CD4-positive, alpha-beta T cell treated with Interleukin-21 for 1 hour (primary cell): ENCODE data around the gene MIDN.

Source experiments
- DNase-seq: peaks from one replicate; pipeline ENCODE4 v3.0.0-alpha.2; 2020

The MIDN gene

GRCh38 chr19:1233115-1233667 lies 15.2 kb upstream of the MIDN start:
- no peak for DNase-seq

DNA sequence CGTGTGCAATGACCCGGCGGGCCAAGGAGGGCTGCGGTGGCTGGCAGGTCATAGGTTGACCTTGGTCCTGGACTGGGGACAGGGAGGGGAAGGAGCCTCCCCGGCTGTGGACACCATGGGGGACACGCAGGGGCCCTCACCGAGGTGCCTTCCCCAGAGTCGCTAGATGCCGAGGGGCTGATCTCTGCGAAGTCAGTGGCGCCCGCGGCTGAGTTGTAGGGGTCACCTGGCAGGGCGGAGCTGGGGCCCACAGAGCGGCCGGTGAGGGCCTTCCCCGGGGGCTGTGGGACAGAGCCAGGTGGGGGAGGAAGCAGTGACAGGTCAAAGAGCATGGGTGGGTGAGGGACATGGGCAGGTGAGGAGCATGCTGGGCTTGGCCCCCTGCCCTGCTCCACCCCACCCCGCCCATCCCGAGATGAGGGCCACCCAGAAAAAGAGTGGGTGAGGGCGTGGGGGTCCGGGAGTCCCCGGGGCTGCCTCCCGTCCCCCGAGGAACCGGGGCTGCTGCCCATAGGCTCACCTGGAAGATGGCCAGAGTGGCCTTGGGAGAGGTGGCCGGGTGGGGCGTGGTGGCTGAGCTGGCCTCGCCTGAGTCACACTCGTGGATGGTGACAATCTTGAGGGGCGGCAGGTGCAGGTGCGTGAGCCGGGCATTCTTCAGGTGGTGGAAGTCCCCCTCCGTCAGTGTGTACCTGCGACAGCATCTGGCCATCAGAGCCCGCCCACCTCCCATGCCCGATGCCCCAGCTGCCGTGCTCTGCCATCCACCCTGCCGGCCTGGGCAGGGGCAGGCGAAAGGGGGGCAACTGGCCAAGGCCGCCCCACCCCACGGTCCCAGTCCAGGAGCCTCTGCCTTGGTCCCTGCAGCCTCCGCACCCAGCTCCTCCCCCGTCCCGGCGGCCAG lies 14.1 kb upstream of the MIDN start:
- no peak for DNase-seq

- no peak for DNase-seq
Measured at GRCh38 chr19:1234955-1235380, 13.4 kb upstream of the MIDN start.

DNA sequence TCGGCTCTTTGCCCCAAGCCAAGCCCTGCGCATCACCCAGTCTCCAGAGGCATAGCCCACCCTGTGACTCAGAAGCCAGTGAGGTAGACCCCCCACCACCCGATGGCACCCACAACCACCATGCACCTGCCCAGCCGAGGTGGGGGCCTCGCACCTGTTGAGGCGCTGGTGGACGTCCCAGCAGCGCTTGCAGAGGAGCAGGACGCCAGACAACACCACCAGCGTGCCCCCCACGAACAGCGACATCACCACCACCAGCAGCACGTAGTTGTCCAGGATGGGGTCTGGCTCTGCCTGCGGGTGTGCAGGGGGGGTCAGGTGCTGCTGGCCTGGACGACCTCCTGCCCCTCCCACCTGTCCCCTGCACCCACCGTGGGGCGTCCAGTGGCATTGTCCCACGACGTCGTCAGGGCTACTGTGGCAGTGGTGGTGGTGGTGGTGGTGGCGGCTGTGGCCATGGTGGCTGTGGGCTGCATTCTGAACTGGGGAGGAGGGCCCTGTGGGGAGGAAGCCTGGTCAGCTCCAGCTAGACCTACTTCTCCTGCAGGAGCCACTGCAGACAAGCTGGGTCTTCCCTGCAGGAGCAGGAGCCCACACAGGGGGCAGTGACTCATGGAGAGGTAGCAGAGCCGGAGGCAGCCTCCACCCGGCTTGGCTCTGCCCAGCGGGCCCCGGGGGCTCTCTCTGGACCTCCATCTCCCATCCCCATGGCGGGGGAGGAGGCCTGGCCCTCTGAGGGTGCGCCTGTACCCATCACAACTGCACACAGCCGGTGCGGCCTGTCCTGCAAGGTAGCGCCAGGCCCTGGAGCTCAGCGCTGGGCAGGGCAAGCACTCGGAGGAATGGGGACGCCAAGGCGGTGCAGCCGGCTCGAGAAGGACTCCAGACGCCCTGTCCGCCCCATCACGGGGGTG lies 12.5 kb upstream of the MIDN start:
- DNase-seq: no peak

DNA sequence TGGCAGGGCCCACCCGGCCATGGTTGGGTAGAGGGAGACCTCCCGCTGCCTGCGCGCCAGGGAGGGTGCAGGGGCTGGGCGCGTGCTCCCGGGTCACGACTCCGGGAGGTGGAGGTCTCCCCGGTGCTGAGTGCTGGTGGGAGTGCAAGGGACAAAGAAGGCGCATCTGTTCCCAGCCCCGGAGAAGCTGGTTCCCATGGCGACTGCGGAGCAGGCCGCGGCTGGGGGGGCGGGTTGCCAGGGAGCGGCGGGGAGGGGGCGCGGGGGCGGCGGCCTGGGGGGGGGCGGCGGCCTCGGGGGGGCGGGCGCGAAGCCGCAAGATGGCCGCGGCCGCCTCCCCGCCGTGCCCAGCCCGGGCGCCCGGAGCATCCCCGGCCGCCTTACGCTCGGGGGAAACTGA lies 11.8 kb upstream of the MIDN start:
- no peak for DNase-seq

DNA sequence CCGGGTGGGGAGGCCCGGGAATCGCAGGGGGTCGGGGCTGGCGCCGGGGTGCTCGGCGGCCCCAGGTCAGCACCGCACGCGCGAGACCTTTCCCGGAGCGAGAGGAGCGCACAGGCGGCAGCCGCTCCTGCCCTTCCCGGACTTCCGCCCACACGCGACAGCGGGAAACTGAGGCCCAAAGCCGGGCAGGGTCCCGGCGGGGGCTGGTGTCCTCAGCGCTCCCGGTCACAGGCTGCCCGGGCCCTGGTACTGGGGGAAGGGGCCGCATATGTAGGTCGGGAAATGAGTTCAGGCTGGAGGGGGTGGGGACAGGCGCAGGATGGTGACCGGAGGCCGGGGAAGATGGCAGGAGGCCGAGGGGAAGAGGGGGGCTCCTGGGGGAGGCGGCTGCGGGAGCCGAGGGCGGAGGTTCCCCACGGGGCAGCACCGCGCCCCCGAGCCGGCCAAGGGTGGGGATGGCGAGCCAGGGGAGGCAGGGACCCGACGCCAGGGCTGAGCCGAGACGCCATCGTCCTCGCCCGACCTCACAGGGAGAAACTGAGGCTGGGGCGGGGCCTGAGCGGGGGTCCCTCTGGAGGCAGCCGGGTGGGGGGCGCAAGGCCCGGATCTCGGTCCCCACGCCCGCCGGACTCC lies 11.2 kb upstream of the MIDN start:
- DNase-seq: no peak

DNA sequence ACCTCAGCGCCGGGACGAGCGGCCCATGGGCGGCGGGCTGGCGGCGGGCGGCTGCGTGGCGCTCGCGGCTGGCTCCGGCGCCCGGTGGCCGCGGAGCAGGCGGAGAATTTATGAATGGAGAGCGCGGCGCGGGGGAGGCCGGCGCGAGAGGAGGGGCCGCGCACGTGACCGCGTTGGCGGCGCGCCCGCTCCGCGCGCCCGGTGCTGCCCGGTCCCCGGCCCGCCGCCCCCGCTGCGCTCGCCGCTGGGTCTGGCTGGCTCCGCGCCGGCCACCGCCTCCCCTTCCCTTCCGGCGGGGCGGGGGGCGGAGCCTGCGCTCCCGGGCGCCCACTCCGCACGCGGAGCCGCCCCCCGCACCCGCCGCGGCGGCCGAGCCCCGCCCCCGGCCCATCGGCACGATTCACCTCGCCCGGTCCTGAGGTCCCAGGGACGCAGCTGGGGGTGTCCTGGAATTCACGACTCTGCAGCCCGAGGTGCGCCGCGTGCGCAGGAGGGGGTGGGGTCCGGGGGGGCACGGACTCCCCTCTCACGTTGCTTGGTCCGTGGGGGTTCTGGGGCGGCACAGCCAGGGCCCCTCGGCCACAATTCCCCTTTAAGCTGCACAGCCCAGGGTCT lies 10.5 kb upstream of the MIDN start, which contains the start of gene CBARP:
CBARP (minus strand) TSS at position 252 of the 615 bp plus-strand sequence. CDS start 1,905 bp downstream, outside the sequence.
- peak; percentile 41 for DNase-seq

- no peak for DNase-seq
Measured at GRCh38 chr19:1238369-1239303, 9.7 kb upstream of the MIDN start.

GRCh38 chr19:1239420-1239795 lies 9.0 kb upstream of the MIDN start:
- DNase-seq: no peak

- peak; percentile 91 for DNase-seq
Measured at GRCh38 chr19:1239796-1240737, 8.3 kb upstream of the MIDN start.

GRCh38 chr19:1240925-1241324 lies 7.5 kb upstream of the MIDN start:
- DNase-seq: no peak

GRCh38 chr19:1241417-1242095 lies 6.8 kb upstream of the MIDN start, which contains the start of gene ATP5F1D:
Gene ATP5F1D, plus strand, starts transcription at chr19:1241751. Its CDS starts 100 bp downstream, at chr19:1241851.
- DNase-seq: peak; percentile 93

GRCh38 chr19:1243768-1244692 lies 4.4 kb upstream of the MIDN start:
- peak; percentile 88 for DNase-seq

DNA sequence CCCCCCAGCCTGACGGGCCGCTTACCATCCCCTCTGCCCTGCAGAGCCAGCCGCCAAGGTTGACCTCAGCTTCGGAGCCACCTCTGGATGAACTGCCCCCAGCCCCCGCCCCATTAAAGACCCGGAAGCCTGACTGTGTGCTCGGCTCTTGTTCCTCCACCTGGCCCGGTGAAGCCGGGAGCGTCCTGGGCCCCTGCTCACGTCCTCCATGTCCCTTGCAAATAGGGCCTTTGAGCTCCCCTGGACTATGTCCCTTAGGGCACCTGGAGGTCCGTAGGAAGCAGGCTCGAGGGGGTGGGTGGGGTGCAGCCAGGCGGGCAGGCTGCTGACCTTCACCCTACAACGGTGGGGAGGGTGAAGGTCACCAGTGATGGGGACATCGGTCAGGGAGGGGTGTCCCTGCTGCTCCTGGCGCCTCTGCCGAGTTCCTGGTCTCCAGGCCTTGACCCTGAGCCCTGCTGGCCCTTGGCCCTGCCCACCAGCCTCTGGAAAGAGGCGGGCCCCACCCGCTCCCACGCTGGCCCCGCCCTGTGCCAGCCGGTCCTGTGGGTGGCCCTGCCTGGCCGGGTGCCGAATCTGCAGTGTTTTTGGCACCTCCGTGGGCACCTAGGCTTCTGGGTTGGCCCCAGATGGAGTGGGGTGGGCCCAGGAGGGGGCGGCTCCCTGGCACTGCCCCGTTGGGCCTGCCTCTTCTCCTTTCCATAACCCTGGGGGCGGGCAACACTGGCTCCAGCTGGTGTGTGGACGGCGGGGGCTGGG lies 3.5 kb upstream of the MIDN start:
- peak; percentile 55 for DNase-seq

- no peak for DNase-seq
Measured at GRCh38 chr19:1245494-1246264, 2.7 kb upstream of the MIDN start.
